Activated T-helper 17 cell treated with anti-CD3 and anti-CD28 coated beads, Interleukin-2, amount 50 U/mL, for 72 hours (primary cell): ENCODE data around the gene PYY. TPM values are rescaled to one million over a fixed set of nuclear protein-coding genes. Genes with fewer than 3 reads are reported as not detected.

ENCODE experiments used
- ATAC-seq: fragments of 150-1000 bp; cut with Tn5 transposase; replicated peaks from 2 replicates; pipeline ENCODE4 v1.10.0; 2021; ENCODE audit warnings: mild to moderate bottlenecking, moderate library complexity
- H3K27ac Mint-ChIP-seq: one replicate; pipeline ENCODE4 v1.8.0; 2022; ENCODE audit warnings: mixed read lengths
- H3K27me3 Mint-ChIP-seq: one replicate; pipeline ENCODE4 v1.8.0; 2022; ENCODE audit warnings: mixed read lengths
- H3K36me3 Mint-ChIP-seq: one replicate; pipeline ENCODE4 v1.8.0; 2022; ENCODE audit warnings: low read depth, mild to moderate bottlenecking, mixed read lengths
- H3K4me1 Mint-ChIP-seq: one replicate; pipeline ENCODE4 v1.8.0; 2022; ENCODE audit warnings: mixed read lengths
- H3K4me3 Mint-ChIP-seq: one replicate; pipeline ENCODE4 v1.8.0; 2022; ENCODE audit warnings: mild to moderate bottlenecking, mixed read lengths
- H3K9me3 Mint-ChIP-seq: one replicate; pipeline ENCODE4 v1.8.0; 2022; ENCODE audit warnings: mixed read lengths
- total RNA-seq, 2 donors: library from RNA; stranded (reverse); gene quantifications; one replicate each; pipeline ENCODE4 v1.2.3, GENCODE V29; 2022

The PYY gene
- total RNA-seq, 2 donors from 2014 or later = not detected

- Mint-ChIP-seq H3K27me3 (no peaks in the 10 kb centered on the region), H3K4me1 (peaks cover 11% of the 10 kb centered on the region), H3K4me3 (peak overlapping the region; percentile 69), H3K27ac (peak overlapping the region; percentile 72), H3K36me3 (no peaks in the 10 kb centered on the region), H3K9me3 (no peaks in the 10 kb centered on the region)
- peak; percentile 39 for ATAC-seq
These were observed 26.5 kb downstream of the PYY start for GRCh38 chr17:43927060-43927864.

GRCh38 chr17:43924558-43924957 is 29.2 kb downstream of the PYY start:
- no peak overlapping the region for H3K4me3 Mint-ChIP-seq
- no peaks in the 10 kb centered on the region for H3K27me3 Mint-ChIP-seq
- peaks cover 11% of the 10 kb centered on the region for H3K4me1 Mint-ChIP-seq
- ATAC-seq = no peak
- no peaks in the 10 kb centered on the region for H3K36me3 Mint-ChIP-seq
- no peaks in the 10 kb centered on the region for H3K9me3 Mint-ChIP-seq
- H3K27ac Mint-ChIP-seq = no peak overlapping the region

- Mint-ChIP-seq H3K4me1 (no peaks in the 10 kb centered on the region), H3K4me3 (no peak overlapping the region), H3K27ac (no peak overlapping the region), H3K27me3 (no peaks in the 10 kb centered on the region), H3K9me3 (no peaks in the 10 kb centered on the region), H3K36me3 (no peaks in the 10 kb centered on the region)
- no peak for ATAC-seq
These were observed 33.1 kb downstream of the PYY start for GRCh38 chr17:43920500-43921095.

GRCh38 chr17:43918026-43918389 is 35.7 kb downstream of the PYY start:
- H3K9me3 Mint-ChIP-seq = no peaks in the 10 kb centered on the region
- H3K36me3 Mint-ChIP-seq = no peaks in the 10 kb centered on the region
- H3K27me3 Mint-ChIP-seq = no peaks in the 10 kb centered on the region
- peak overlapping the region; percentile 71 for H3K4me3 Mint-ChIP-seq
- peak; percentile 8 for ATAC-seq
- H3K27ac Mint-ChIP-seq = no peak overlapping the region
- no peaks in the 10 kb centered on the region for H3K4me1 Mint-ChIP-seq

- no peaks in the 10 kb centered on the region for H3K36me3 Mint-ChIP-seq
- peak overlapping the region; percentile 71 for H3K4me3 Mint-ChIP-seq
- H3K9me3 Mint-ChIP-seq = no peaks in the 10 kb centered on the region
- no peaks in the 10 kb centered on the region for H3K27me3 Mint-ChIP-seq
- peak; percentile 82 for ATAC-seq
- H3K4me1 Mint-ChIP-seq = no peaks in the 10 kb centered on the region
- no peak overlapping the region for H3K27ac Mint-ChIP-seq
These were observed 36.3 kb downstream of the PYY start for GRCh38 chr17:43917348-43918025.

GRCh38 chr17:43917016-43917347 is 36.8 kb downstream of the PYY start:
- no peak for ATAC-seq
- H3K27me3 Mint-ChIP-seq = no peaks in the 10 kb centered on the region
- peak overlapping the region; percentile 71 for H3K4me3 Mint-ChIP-seq
- no peaks in the 10 kb centered on the region for H3K9me3 Mint-ChIP-seq
- no peak overlapping the region for H3K27ac Mint-ChIP-seq
- H3K36me3 Mint-ChIP-seq = no peaks in the 10 kb centered on the region
- H3K4me1 Mint-ChIP-seq = no peaks in the 10 kb centered on the region

GRCh38 chr17:43916385-43916784 is 37.4 kb downstream of the PYY start:
- H3K27me3 Mint-ChIP-seq = no peaks in the 10 kb centered on the region
- no peak overlapping the region for H3K27ac Mint-ChIP-seq
- no peaks in the 10 kb centered on the region for H3K36me3 Mint-ChIP-seq
- no peak for ATAC-seq
- peak overlapping the region; percentile 71 for H3K4me3 Mint-ChIP-seq
- no peaks in the 10 kb centered on the region for H3K4me1 Mint-ChIP-seq
- no peaks in the 10 kb centered on the region for H3K9me3 Mint-ChIP-seq

GRCh38 chr17:43915559-43915958 is 38.2 kb downstream of the PYY start:
- no peaks in the 10 kb centered on the region for H3K27me3 Mint-ChIP-seq
- H3K4me1 Mint-ChIP-seq = no peaks in the 10 kb centered on the region
- H3K36me3 Mint-ChIP-seq = no peaks in the 10 kb centered on the region
- no peaks in the 10 kb centered on the region for H3K9me3 Mint-ChIP-seq
- no peak overlapping the region for H3K27ac Mint-ChIP-seq
- H3K4me3 Mint-ChIP-seq = no peak overlapping the region
- ATAC-seq = no peak

GRCh38 chr17:43914451-43914850 is 39.3 kb downstream of the PYY start:
- H3K4me1 Mint-ChIP-seq = no peaks in the 10 kb centered on the region
- H3K27me3 Mint-ChIP-seq = no peaks in the 10 kb centered on the region
- no peak overlapping the region for H3K4me3 Mint-ChIP-seq
- H3K9me3 Mint-ChIP-seq = no peaks in the 10 kb centered on the region
- no peak for ATAC-seq
- no peak overlapping the region for H3K27ac Mint-ChIP-seq
- H3K36me3 Mint-ChIP-seq = no peaks in the 10 kb centered on the region

GRCh38 chr17:43913584-43913983 is 40.2 kb downstream of the PYY start:
- H3K4me3 Mint-ChIP-seq = no peak overlapping the region
- H3K9me3 Mint-ChIP-seq = no peaks in the 10 kb centered on the region
- no peaks in the 10 kb centered on the region for H3K27me3 Mint-ChIP-seq
- no peak for ATAC-seq
- H3K36me3 Mint-ChIP-seq = no peaks in the 10 kb centered on the region
- no peak overlapping the region for H3K27ac Mint-ChIP-seq
- no peaks in the 10 kb centered on the region for H3K4me1 Mint-ChIP-seq

- no peak for ATAC-seq
These were observed 41.0 kb downstream of the PYY start for GRCh38 chr17:43912635-43913304.

GRCh38 chr17:43911904-43912303 is 41.8 kb downstream of the PYY start:
- ATAC-seq = no peak

More at GRCh38 chr17:43912635-43913304, 41.0 kb downstream of the PYY start:
- Mint-ChIP-seq H3K36me3 (no peaks in the 10 kb centered on the region), H3K4me1 (no peaks in the 10 kb centered on the region), H3K27ac (no peak overlapping the region), H3K9me3 (no peaks in the 10 kb centered on the region), H3K27me3 (no peaks in the 10 kb centered on the region), H3K4me3 (no peak overlapping the region)

GRCh38 chr17:43909537-43910231 is 44.1 kb downstream of the PYY start:
- no peak overlapping the region for H3K27ac Mint-ChIP-seq
- H3K27me3 Mint-ChIP-seq = peaks cover 4% of the 10 kb centered on the region
- peaks cover 5% of the 10 kb centered on the region for H3K4me1 Mint-ChIP-seq
- no peaks in the 10 kb centered on the region for H3K9me3 Mint-ChIP-seq
- H3K36me3 Mint-ChIP-seq = no peaks in the 10 kb centered on the region
- no peak overlapping the region for H3K4me3 Mint-ChIP-seq
- ATAC-seq = no peak

More at GRCh38 chr17:43911904-43912303, 41.8 kb downstream of the PYY start:
- no peaks in the 10 kb centered on the region for H3K27me3 Mint-ChIP-seq
- no peak overlapping the region for H3K4me3 Mint-ChIP-seq
- no peaks in the 10 kb centered on the region for H3K9me3 Mint-ChIP-seq
- H3K27ac Mint-ChIP-seq = no peak overlapping the region
- H3K36me3 Mint-ChIP-seq = no peaks in the 10 kb centered on the region
- no peaks in the 10 kb centered on the region for H3K4me1 Mint-ChIP-seq
